GM21515 (cell line): ENCODE results near the gene PLLP.

ENCODE experiments used
- ATAC-seq: cut with Tn5 transposase; IDR thresholded peaks from one replicate; pipeline ENCODE4 v1.9.1; 2021; ENCODE audit not compliant: unreplicated experiment

Gene PLLP, protein sequence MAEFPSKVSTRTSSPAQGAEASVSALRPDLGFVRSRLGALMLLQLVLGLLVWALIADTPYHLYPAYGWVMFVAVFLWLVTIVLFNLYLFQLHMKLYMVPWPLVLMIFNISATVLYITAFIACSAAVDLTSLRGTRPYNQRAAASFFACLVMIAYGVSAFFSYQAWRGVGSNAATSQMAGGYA

GRCh38 chr16:57284209-57284951, at the start of gene PLLP:
PLLP (minus strand) TSS chr16:57284672; CDS start chr16:57284540, 132 bp downstream.
- no peak for ATAC-seq

- no peak for ATAC-seq
Measured at GRCh38 chr16:57333402-57333801, 48.9 kb upstream of the PLLP start.

GRCh38 chr16:57331355-57331754, 46.9 kb upstream of the PLLP start:
- ATAC-seq = no peak

DNA sequence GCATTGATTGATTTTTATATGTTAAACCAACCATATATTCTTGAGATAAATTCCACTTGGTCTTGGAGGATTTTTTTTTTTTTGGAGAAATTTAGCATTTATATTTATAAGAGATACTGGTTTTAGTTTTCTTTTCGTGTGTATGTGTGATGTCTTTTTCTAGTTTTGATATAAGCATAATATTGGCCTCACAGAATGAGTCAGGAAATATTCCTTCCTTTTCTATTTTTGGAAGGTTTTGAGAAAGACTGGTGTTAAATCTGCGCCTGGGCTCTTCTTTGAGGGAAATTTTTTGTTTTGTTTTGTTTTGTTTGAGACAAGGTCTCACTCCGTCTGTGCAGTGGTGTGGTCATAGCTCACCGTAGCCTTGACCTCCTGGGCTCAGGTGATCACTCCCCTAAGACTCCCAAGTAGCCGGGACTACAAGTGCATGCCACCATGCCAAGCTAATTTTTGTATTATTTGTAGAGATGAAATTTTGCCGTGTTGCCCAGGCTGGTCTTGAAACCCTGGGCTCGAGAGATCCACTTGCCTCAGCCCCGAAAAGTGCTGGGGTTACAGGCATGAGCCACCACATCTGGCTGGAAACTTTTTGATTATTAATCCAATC, 45.4 kb upstream of the PLLP start:
- ATAC-seq = no peak

DNA sequence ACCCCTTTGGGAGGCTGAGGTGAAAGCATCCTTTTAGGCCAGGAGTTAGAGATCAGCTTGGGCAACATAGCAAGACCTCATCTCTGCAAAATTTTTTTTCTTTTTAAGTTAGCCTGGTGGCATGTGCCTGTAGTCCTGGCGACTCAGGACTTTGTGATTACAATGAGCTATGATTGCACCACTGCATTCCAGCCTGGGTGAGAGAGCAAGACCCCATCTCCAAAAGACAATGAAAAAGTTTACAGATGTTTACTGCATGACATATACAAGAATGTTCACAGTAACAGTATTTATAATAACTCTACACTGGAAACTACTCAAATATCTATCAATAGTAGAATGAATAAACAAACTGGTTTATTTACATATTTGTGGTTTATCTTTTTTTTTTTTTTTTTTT, 41.0 kb upstream of the PLLP start:
- no peak for ATAC-seq

DNA sequence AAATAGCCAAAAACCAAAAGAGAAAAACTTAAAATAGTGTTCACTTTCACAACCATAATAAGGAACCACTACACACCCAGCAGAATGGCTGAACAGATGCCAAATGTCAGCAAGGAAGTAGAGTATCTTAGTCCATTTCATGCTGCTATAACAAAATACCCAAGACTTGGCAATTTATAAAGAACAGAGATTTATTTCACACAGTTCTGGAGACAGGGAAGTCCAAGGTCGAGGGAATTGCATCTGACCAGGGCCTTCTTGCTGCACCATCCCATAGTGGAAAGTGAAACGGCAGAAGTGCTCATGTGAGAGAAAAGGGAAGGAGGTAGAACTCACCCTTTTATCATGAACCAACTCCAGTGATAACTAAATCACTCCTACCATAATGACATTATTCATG, 40.3 kb upstream of the PLLP start:
- ATAC-seq = no peak

GRCh38 chr16:57319646-57320045, 35.2 kb upstream of the PLLP start:
- no peak for ATAC-seq

DNA sequence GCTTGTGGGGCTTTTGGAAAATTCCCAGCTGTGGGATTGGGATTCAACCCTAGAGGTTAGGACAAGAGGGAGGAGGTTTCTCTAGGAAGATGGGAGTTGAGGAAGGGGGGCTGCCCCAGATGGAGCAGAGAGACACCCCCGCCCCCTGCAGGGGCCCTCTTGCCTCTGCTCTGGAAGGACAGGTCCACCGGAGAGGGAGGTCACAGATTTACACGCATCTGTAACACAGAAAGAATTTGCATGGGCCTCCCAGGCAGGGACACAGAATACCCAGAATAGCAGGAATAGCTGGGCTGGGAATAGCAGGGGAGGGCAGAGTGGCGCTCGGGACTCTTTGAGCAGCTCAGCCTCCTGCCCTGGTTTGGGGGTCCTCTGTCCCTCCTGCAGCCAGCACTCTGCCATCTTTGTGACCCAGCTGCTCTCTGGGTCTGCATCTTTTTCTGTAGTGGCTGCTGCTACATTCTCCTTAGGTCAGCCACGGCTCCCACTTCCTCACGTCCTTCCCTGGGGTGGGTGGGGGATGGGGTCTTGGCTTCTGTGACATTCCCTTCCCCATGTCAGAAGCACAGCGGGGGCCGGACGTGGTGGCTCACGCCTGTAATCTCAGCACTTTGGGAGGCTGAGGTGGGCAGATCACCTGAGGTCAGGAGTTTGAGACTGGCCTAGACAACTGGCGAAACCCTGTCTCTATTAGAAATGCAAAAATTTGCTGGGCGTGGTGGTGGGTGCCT, 33.9 kb upstream of the PLLP start:
- ATAC-seq = no peak

- ATAC-seq = no peak
Measured at GRCh38 chr16:57316390-57317017, 32.0 kb upstream of the PLLP start.

GRCh38 chr16:57315416-57315815, 30.9 kb upstream of the PLLP start:
- no peak for ATAC-seq

DNA sequence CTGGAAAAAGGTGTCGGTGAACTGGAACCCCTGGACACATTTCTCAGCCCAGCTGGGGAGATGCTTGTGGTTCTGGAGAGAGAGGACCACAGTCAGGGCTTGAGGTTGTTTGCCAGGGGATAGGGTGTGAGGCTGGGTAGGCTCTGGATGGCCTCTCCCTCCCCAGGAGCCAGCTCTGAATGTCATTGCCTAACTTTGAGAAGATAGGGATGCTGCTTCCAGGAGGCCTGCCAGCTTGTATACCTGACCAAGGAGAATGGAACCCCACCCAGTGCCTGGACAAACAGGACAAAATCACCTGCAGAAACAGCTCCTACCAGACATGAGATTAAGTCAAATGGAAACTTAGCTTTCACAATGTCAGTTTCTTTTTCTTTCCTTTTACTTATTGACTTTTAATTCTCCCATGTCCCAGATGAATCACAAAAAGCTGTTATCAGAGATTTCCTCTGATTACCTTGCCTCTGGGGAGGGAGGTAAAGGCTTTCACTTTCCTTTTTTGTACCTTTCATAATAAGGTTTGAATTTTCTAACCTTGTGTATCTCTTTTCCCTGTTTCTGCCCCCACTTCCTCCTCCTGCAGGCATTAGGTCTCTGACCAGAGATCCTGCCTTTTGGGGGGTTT, 29.8 kb upstream of the PLLP start:
- no peak for ATAC-seq

DNA sequence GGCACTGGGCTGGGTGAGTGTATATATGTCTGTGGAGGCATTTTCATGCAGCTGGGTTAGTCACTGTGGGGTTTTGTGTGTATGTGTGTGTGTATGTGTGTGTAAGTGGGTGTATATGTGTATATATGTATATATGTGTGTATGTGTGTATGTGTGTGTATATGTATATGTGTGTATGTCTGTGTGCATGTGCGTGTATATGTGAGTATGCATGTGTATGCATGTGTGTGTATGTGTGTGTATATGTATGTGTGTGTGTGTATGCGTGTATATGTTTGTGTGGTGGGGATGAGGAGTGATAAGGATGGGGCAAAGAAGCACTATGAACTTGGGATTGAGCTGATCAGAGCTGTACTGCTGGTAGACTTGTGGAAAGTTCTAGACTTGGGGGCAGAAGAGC, 29.0 kb upstream of the PLLP start:
- no peak for ATAC-seq

GRCh38 chr16:57310801-57311200, 26.3 kb upstream of the PLLP start:
- no peak for ATAC-seq

GRCh38 chr16:57308041-57308440, 23.6 kb upstream of the PLLP start:
- ATAC-seq = no peak

DNA sequence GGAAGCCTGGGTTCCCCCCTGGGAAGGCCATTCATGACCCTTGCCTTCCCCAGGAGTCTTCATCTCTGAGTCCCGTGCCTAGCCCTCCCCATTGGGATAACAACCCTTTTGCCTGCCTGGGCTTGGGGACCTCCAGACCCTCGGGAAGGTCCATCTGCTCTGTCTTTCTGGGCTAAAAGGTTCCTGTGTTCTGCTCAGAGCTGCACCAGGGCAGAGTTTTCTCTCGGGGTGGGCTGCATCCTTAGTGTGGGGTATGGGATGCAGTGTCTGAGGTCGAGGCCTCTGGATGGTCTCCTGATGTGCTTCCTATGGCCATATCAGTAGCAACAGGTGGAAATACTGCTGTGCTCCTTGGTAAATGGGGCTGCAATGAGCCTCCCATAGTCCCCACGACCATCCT, 22.9 kb upstream of the PLLP start:
- ATAC-seq = no peak

- ATAC-seq = no peak
Measured at GRCh38 chr16:57306676-57307341, 22.3 kb upstream of the PLLP start.

DNA sequence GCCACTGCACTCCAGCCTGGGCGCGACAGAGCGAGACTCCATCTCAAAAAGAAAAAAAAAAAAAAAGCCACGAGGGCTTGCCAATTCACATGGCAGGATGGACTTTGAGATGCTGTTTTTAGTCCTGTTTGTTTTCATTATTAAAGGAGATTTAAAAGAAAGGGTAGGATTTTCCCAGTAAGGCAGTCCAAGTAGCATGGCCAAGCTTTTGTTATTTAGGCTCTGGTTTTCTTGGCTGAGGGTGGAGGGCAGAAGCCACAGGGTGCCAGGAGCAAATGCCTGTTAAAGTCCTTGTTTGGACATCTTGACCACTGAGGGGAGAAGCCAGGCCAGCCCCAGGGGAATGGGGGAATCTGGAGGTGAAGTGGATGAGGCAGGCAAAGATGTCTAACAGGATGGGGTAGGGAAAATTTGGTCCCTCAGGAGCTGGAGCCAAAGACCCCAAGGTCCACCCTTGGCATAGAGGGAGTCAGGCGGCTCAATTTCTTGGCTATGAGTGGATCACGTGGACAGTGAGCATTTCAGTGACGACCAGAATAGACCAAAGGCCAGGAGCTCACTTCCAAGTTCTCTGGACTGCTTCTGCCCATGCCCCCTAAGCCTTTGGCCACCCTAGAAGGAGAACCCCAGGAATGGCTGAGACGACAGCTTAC, 20.8 kb upstream of the PLLP start:
- ATAC-seq = no peak

DNA sequence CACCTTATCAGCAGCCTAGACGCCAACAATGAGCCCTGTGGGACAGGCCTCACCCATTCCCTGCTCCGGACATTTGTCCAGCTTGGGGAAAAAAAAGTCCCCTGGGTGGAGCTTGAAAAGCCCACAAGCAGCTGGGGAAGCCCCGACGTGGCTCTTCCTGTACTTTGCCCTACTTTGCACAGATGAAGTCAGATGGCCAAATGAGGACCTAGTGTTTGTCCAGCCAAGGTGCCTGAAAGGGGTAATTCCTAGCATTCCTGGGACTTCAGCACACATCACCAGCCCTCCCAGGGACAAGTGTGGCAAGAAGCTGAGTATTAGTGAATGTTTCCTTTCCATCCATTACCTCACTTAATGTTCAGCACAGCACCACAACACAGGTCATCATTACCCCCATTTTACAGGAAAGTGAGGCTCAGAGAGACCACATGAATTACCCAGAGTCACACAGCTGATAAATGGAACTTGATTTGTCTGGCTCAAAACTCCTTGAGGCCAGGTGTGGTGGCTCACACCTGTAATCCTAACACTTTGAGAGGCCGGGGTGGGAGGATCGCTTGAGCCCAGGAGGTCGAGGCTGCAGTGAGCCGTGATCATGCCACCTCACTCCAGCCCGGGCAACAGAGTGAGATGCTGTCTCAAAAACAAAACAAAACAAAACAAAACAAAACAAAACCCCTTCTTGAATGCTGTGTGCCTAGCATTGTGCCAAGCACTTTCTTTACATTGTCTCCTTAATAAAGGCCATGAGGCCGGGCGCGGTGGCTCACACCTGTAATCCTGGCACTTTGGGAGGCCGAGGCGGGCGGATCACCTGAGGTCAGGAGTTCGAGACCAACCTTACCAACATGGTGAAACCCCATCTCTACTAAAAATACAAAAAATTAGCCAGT, 19.9 kb upstream of the PLLP start:
- ATAC-seq = no peak

GRCh38 chr16:57303910-57304168, 19.4 kb upstream of the PLLP start:
- ATAC-seq = no peak
